Measurements from ENCODE around the gene ENPP4.
A peak's percentile ranks its signal among the peaks of the same experiment; 100 is the strongest.

ENPP4 gene

DNA sequence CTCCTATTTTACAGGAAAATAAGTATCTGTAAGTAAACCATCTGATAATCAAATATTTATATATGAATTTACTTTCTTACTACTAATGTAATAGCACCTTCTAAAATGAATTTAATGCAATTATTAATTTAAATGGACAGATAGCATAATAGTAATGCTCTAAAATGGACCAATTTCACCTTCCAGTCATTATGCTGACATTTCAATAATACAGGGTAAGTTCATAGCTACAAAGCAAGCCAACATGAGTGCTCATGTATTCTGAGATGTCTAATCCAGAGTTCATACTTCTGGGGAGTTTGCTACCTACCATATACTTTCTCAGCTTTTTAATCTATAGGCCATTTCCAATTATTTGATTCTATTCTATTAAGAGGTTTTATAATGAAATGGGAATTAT lies 29.4 kb downstream of the ENPP4 start:
- TF ChIP-seq, protein P1, sequence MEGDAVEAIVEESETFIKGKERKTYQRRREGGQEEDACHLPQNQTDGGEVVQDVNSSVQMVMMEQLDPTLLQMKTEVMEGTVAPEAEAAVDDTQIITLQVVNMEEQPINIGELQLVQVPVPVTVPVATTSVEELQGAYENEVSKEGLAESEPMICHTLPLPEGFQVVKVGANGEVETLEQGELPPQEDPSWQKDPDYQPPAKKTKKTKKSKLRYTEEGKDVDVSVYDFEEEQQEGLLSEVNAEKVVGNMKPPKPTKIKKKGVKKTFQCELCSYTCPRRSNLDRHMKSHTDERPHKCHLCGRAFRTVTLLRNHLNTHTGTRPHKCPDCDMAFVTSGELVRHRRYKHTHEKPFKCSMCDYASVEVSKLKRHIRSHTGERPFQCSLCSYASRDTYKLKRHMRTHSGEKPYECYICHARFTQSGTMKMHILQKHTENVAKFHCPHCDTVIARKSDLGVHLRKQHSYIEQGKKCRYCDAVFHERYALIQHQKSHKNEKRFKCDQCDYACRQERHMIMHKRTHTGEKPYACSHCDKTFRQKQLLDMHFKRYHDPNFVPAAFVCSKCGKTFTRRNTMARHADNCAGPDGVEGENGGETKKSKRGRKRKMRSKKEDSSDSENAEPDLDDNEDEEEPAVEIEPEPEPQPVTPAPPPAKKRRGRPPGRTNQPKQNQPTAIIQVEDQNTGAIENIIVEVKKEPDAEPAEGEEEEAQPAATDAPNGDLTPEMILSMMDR (IDR thresholded peaks at IDR 0.05; ENCODE audit: borderline replicate concordance, insufficient read depth, low read depth, low read length), result no peak
- H3K4me3 ChIP-seq (ENCODE audit: low read depth, low read length), result no peak overlapping the region

GRCh38 chr6:46160102-46160501 lies 30.3 kb downstream of the ENPP4 start:
- no peak overlapping the region for H3K4me3 ChIP-seq (ENCODE audit: low read depth, low read length)
- TF ChIP-seq, protein P1 (IDR thresholded peaks at IDR 0.05; ENCODE audit: borderline replicate concordance, insufficient read depth, low read depth, low read length), result no peak

DNA sequence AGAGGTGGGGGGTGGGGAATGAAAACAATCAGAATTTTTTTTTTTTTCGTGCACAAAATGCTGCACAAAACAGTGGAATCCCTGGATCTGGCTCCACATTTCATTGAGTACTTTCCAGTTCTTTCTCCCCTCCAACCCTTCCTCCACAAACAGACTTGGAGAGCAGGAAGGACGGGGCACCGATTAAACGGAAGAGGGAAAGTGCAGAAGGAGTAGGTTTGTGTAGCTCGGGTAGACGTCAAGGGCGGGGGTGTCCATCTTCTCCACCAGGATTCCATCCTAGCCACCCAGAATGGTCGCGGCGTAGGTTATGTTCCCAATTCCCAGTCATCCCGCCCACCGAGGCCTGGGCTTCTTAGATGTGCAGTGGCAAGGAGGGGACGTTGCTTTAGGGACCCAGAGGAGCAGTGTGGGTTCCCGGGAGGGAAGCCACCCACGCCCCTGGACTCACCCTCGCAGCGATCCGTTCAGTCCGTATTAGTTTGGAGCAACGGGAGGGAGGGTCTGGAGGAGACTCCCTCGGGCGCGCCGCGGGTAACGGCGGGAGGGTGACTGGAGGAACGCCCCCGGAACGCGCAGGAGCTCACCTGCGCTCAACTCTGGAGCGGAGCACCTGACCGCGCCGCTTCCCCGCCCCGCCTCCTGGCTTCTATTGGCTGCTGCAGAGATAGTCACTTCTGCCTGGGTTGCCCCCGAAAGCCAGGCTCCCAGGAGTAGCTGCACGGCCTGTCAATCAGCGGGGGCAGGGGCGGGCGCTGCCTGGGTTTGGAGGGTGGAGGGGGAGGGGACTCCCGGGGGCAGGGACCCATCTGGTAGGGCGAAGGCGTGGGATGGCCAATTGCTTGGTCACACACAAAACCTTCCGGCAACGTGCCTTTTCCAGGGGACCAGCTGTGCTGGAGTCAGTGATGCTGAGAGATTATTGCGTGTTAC lies 40.8 kb downstream of the ENPP4 start, which contains the start of gene ENPP5:
Gene ENPP5 (minus strand): TSS at position 624 of the 933 bp plus-strand sequence. CDS start 2,718 bp downstream, outside the sequence.
- TF ChIP-seq, protein P1 (IDR thresholded peaks at IDR 0.05; ENCODE audit: borderline replicate concordance, insufficient read depth, low read depth, low read length), result no peak
- H3K4me3 ChIP-seq (ENCODE audit: low read depth, low read length), result peak within 1 kb of the TSS; percentile 3

- no peak overlapping the region for H3K4me3 ChIP-seq (ENCODE audit: low read depth, low read length)
- TF ChIP-seq, protein P1 (IDR thresholded peaks at IDR 0.05; ENCODE audit: borderline replicate concordance, insufficient read depth, low read depth, low read length), result no peak
Measured at GRCh38 chr6:46172176-46172575, 42.4 kb downstream of the ENPP4 start.

GRCh38 chr6:46174904-46175303 lies 45.1 kb downstream of the ENPP4 start:
- TF ChIP-seq, protein P1 (IDR thresholded peaks at IDR 0.05; ENCODE audit: borderline replicate concordance, insufficient read depth, low read depth, low read length), result no peak

DNA sequence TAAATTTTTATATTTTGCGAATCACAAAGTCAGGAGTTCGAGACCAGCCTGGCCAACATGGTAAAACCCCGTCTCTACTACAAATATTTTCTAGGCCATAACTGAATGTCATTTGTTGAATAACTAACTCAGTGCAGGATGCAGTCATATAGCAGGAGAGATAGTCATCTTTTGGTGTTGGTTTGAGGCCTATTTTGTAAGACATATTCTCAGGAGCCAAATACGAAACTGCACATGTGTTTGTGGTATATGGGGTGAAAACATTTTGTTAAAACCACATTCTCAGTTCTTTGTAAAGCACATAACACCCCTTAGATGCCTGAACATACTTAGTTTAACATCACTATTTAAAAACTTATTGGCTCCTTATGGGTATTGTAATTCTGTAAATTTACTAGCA lies 45.7 kb downstream of the ENPP4 start:
- no peak overlapping the region for H3K4me3 ChIP-seq (ENCODE audit: low read depth, low read length)
- TF ChIP-seq, protein P1 (IDR thresholded peaks at IDR 0.05; ENCODE audit: borderline replicate concordance, insufficient read depth, low read depth, low read length), result no peak

More at GRCh38 chr6:46174904-46175303, 45.1 kb downstream of the ENPP4 start:
- no peak overlapping the region for H3K4me3 ChIP-seq (ENCODE audit: low read depth, low read length)

DNA sequence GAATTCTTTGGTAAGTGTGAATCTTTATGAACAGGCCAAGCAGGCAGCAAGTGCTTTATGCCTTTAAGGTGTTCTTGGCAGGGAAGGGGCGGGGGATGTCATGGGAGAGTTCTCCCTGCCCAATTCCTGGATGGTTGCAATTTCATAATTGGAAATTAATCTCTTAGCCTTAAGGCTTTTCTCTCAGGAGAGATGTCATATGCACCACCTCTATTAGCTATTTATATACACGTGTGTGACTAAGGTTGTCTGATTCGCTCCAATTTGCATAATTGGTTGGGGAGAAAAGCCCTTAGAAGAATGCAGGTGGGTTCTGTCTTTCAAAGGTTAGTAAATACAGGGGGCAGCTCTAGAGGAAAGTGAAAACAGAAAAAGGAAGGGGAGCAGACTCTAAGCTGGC lies 46.2 kb downstream of the ENPP4 start:
- no peak overlapping the region for H3K4me3 ChIP-seq (ENCODE audit: low read depth, low read length)
- TF ChIP-seq, protein P1 (IDR thresholded peaks at IDR 0.05; ENCODE audit: borderline replicate concordance, insufficient read depth, low read depth, low read length), result no peak
